GM19395 (cell line): Measurements from ENCODE around the gene PRIMA1.

Experiments
- ATAC-seq: cut with Tn5 transposase; IDR thresholded peaks from one replicate; pipeline ENCODE4 v1.9.1; 2021; ENCODE audit warnings: mild to moderate bottlenecking, moderate library complexity; ENCODE audit not compliant: unreplicated experiment

The PRIMA1 gene

GRCh38 chr14:93685121-93685895 is 103.0 kb downstream of the PRIMA1 start:
- ATAC-seq, result no peak

- ATAC-seq, result no peak
Measured at GRCh38 chr14:93683226-93683625, 105.1 kb downstream of the PRIMA1 start.

- ATAC-seq, result no peak
Measured at GRCh38 chr14:93682459-93682858, 105.8 kb downstream of the PRIMA1 start.

GRCh38 chr14:93676416-93676958 is 111.8 kb downstream of the PRIMA1 start:
- ATAC-seq, result no peak

GRCh38 chr14:93675651-93676050 is 112.6 kb downstream of the PRIMA1 start:
- ATAC-seq, result no peak

GRCh38 chr14:93674343-93674742 is 113.9 kb downstream of the PRIMA1 start:
- no peak for ATAC-seq

GRCh38 chr14:93669632-93670031 is 118.7 kb downstream of the PRIMA1 start:
- no peak for ATAC-seq
